Effector CD4-positive, alpha-beta T cell (primary cell): ENCODE data around the gene HNRNPC.
"Not testable (repeated sequence)": the region's sequence is repeated elsewhere in the genome, so short reads cannot be mapped to it uniquely, and the experiment has no call there.

Experiments
- DNase-seq: peaks from one replicate; pipeline ENCODE4 v3.0.0-alpha.2; 2020

HNRNPC gene

GRCh38 chr14:21191261-21191808, 77.9 kb downstream of the HNRNPC start:
- no peak for DNase-seq

- no peak for DNase-seq
Measured at GRCh38 chr14:21185491-21185890, 83.8 kb downstream of the HNRNPC start.

GRCh38 chr14:21184254-21184653, 85.0 kb downstream of the HNRNPC start:
- DNase-seq: no peak

- DNase-seq: no peak
Measured at GRCh38 chr14:21182166-21182565, 87.1 kb downstream of the HNRNPC start.

- no peak for DNase-seq
Measured at GRCh38 chr14:21171128-21171527, 98.1 kb downstream of the HNRNPC start.

GRCh38 chr14:21169573-21169972, 99.7 kb downstream of the HNRNPC start:
- no peak for DNase-seq

GRCh38 chr14:21168055-21168454, 101.2 kb downstream of the HNRNPC start:
- no peak for DNase-seq

- not testable (repeated sequence) for DNase-seq
Measured at GRCh38 chr14:21165670-21166069, 103.6 kb downstream of the HNRNPC start.

- not testable (repeated sequence) for DNase-seq
Measured at GRCh38 chr14:21165002-21165605, 104.1 kb downstream of the HNRNPC start.

GRCh38 chr14:21163871-21164291, 105.4 kb downstream of the HNRNPC start:
- no peak for DNase-seq

GRCh38 chr14:21162081-21162480, 107.2 kb downstream of the HNRNPC start:
- DNase-seq: no peak

- no peak for DNase-seq
Measured at GRCh38 chr14:21160061-21160610, 109.1 kb downstream of the HNRNPC start.
